ENCODE data around the gene TBL3. TPM values are rescaled to one million over a fixed set of nuclear protein-coding genes. Genes with fewer than 3 reads are reported as not detected.
A peak's percentile ranks its signal among the peaks of the same experiment; 100 is the strongest.

The TBL3 gene
- total RNA-seq, 2 experiments from 2014 or later = 36.5 to 38.0 TPM

- no peak overlapping the region for H3K4me3 Mint-ChIP-seq
- peaks cover 18% of the 10 kb centered on the region for H3K36me3 Mint-ChIP-seq (ENCODE audit: low read depth)
- CTCF ChIA-PET = no interaction called here
- H3K27me3 Mint-ChIP-seq (ENCODE audit: low read depth) = no peaks in the 10 kb centered on the region
- H3K9me3 Mint-ChIP-seq = no peaks in the 10 kb centered on the region
- no peak for DNase-seq
- peaks cover 19% of the 10 kb centered on the region for H3K4me1 Mint-ChIP-seq (ENCODE audit: low read depth)
- intact Hi-C loops (cut with micrococcal nuclease) = no loop called here
- no peak overlapping the region for H3K27ac Mint-ChIP-seq
Observed at GRCh38 chr16:2001456-2002355, 29.9 kb downstream of the TBL3 start.

DNA sequence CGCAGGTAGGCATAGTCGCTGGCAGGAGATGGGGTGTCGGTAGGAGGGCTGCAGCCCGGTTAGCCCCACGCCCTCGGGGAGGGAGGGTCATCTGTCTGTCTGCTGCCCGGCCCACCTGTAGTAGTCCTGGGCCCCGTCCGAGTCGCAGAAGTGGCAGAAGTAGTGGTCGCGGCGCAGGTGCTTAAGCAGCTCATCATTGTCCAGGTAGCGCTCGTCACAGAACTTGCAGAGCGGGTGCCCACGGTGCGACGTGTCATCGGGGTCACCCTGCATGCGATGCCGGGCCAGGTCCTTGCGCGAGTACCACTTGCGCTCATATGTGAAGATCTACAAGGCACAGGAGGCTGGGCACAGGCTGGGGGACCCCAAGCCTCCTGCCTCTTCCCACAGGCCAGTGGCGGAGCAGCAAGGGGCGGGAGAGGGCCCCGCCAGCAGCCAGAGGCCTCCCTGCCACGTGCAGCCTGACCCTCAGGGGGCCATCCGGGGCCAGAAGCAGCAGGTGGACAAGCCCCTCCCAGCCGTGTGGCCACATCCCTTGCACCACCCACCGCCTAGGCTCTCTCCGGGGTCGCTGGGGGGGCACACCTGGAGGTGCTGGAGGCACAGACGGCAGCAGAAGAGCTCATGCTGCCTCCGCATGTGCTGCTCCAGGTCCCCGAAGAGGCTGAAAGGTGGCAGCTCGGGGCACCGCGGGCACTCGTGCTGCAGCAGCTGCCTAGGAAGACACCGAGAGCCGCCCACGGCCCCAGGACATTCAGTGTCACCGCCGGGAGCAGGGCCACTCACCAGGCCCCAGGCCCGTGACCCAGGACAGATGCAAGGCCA, 30.8 kb downstream of the TBL3 start:
- H3K27ac Mint-ChIP-seq = no peak overlapping the region
- H3K4me3 Mint-ChIP-seq = no peak overlapping the region
- no peak for DNase-seq
- H3K36me3 Mint-ChIP-seq (ENCODE audit: low read depth) = peaks cover 26% of the 10 kb centered on the region
- CTCF ChIA-PET = interaction anchor here (1.3 to 2.2 kb wide), 5 partner anchors 8 to 138 kb away, joined by 4 to 36 read pairs (median 4); partner anchors contain the start of genes MSRB1, NTHL1 and TSC2
- intact Hi-C loops (cut with micrococcal nuclease) = no loop called here
- peaks cover 28% of the 10 kb centered on the region for H3K4me1 Mint-ChIP-seq (ENCODE audit: low read depth)
- no peaks in the 10 kb centered on the region for H3K27me3 Mint-ChIP-seq (ENCODE audit: low read depth)
- no peaks in the 10 kb centered on the region for H3K9me3 Mint-ChIP-seq

DNA sequence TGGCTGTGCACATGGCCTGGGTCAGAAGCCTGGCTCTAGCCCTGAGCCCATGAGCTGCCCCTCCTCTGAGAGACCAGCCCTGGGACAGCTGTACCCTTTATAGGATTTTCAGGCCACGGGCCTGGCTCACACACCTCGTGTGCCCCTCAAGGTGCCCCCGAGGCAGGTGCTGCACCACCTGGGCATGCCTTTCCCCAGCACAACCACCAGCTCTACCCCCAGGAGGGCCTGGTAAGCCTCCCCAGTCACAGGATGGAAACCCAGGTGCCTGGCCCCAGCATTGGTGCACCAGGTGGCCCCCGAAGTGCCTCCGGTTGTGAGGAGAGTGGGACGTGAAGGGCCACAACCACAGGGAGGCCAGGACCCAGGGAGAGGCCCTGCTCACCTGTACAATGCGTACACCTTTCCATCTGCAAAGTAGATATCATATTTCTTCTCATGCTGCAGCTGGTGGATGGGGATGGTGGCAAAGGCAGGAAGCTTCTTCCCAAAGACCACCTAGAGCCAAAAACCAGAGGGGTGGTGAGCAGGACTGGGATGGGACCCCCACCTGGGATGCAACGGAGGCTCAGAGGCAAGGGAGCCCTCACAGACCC, 31.5 kb downstream of the TBL3 start:
- H3K9me3 Mint-ChIP-seq = no peaks in the 10 kb centered on the region
- no peak overlapping the region for H3K4me3 Mint-ChIP-seq
- H3K27ac Mint-ChIP-seq = no peak overlapping the region
- H3K36me3 Mint-ChIP-seq (ENCODE audit: low read depth) = peaks cover 32% of the 10 kb centered on the region
- CTCF ChIA-PET = interaction anchor here (0.7 to 2.2 kb wide), 8 partner anchors 9 to 257 kb away, joined by 3 to 36 read pairs (median 4); partner anchors contain the start of genes MSRB1, NTHL1 and TSC2
- intact Hi-C loops (cut with micrococcal nuclease) = no loop called here
- no peaks in the 10 kb centered on the region for H3K27me3 Mint-ChIP-seq (ENCODE audit: low read depth)
- peaks cover 31% of the 10 kb centered on the region for H3K4me1 Mint-ChIP-seq (ENCODE audit: low read depth)
- no peak for DNase-seq

- H3K27ac Mint-ChIP-seq = no peak overlapping the region
- H3K4me3 Mint-ChIP-seq = no peak overlapping the region
- intact Hi-C loops (cut with micrococcal nuclease) = no loop called here
- H3K27me3 Mint-ChIP-seq (ENCODE audit: low read depth) = no peaks in the 10 kb centered on the region
- no peaks in the 10 kb centered on the region for H3K9me3 Mint-ChIP-seq
- peaks cover 35% of the 10 kb centered on the region for H3K36me3 Mint-ChIP-seq (ENCODE audit: low read depth)
- CTCF ChIA-PET = interaction anchor here (0.6 to 2.2 kb wide), 15 partner anchors 8 to 425 kb away, joined by 3 to 36 read pairs (median 4); partner anchors contain the start of genes GFER, MSRB1, NTHL1 and TSC2
- H3K4me1 Mint-ChIP-seq (ENCODE audit: low read depth) = peaks cover 37% of the 10 kb centered on the region
- DNase-seq = peak; percentile 90
Observed at GRCh38 chr16:2003827-2004641, 32.2 kb downstream of the TBL3 start.

GRCh38 chr16:2004795-2005517, 33.1 kb downstream of the TBL3 start:
- DNase-seq = no peak
- CTCF ChIA-PET = interaction anchor here (0.6 to 2.2 kb wide), 6 partner anchors 7 to 135 kb away, joined by 3 to 36 read pairs (median 5); no protein-coding TSS in a partner anchor
- peaks cover 37% of the 10 kb centered on the region for H3K4me1 Mint-ChIP-seq (ENCODE audit: low read depth)
- no peak overlapping the region for H3K27ac Mint-ChIP-seq
- intact Hi-C loops (cut with micrococcal nuclease) = loop anchor here (5.0 kb wide), 1 partner anchor 148 kb away; no protein-coding TSS in a partner anchor
- H3K9me3 Mint-ChIP-seq = no peaks in the 10 kb centered on the region
- H3K27me3 Mint-ChIP-seq (ENCODE audit: low read depth) = no peaks in the 10 kb centered on the region
- H3K4me3 Mint-ChIP-seq = no peak overlapping the region
- peaks cover 35% of the 10 kb centered on the region for H3K36me3 Mint-ChIP-seq (ENCODE audit: low read depth)

DNA sequence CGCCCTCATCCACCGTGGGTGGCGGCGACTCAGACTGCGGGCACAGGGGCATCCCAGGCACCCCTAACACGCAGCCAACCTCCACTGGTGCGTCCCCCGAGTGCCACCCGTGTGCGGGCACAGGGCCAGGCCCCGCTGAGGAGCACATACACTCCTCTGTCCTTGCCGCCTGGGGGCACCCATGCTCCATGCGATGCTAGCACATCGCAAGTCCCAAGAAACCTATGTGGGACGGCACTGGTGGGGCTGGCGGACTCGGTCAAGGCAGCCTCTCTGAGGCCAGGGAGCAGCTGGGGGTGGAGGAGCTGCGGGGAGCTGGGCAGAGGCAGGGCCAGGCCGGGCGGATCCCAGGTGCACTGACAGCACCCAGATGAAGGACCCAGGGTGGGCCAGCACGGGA, 33.8 kb downstream of the TBL3 start:
- H3K4me1 Mint-ChIP-seq (ENCODE audit: low read depth) = peaks cover 42% of the 10 kb centered on the region
- no peak overlapping the region for H3K27ac Mint-ChIP-seq
- CTCF ChIA-PET = no interaction called here
- H3K27me3 Mint-ChIP-seq (ENCODE audit: low read depth) = no peaks in the 10 kb centered on the region
- no peaks in the 10 kb centered on the region for H3K9me3 Mint-ChIP-seq
- H3K4me3 Mint-ChIP-seq = no peak overlapping the region
- no peak for DNase-seq
- H3K36me3 Mint-ChIP-seq (ENCODE audit: low read depth) = peaks cover 39% of the 10 kb centered on the region
- intact Hi-C loops (cut with micrococcal nuclease) = loop anchor here (5.0 kb wide), 1 partner anchor 148 kb away; no protein-coding TSS in a partner anchor

- Mint-ChIP-seq H3K36me3 (ENCODE audit: low read depth) (peaks cover 36% of the 10 kb centered on the region), H3K27me3 (ENCODE audit: low read depth) (no peaks in the 10 kb centered on the region), H3K9me3 (no peaks in the 10 kb centered on the region), H3K27ac (peak overlapping the region; percentile 46), H3K4me1 (ENCODE audit: low read depth) (peaks cover 42% of the 10 kb centered on the region), H3K4me3 (no peak overlapping the region)
- intact Hi-C loops (cut with micrococcal nuclease) = loop anchor here (5.0 kb wide), 1 partner anchor 149 kb away; no protein-coding TSS in a partner anchor
- no peak for DNase-seq
- CTCF ChIA-PET = no interaction called here
Observed at GRCh38 chr16:2006317-2006716, 34.5 kb downstream of the TBL3 start.

GRCh38 chr16:2007081-2007836, 35.4 kb downstream of the TBL3 start:
- peak overlapping the region; percentile 82 for H3K4me3 Mint-ChIP-seq
- peak overlapping the region; percentile 89 for H3K27ac Mint-ChIP-seq
- peaks cover 42% of the 10 kb centered on the region for H3K4me1 Mint-ChIP-seq (ENCODE audit: low read depth)
- no peaks in the 10 kb centered on the region for H3K9me3 Mint-ChIP-seq
- no peaks in the 10 kb centered on the region for H3K27me3 Mint-ChIP-seq (ENCODE audit: low read depth)
- intact Hi-C loops (cut with micrococcal nuclease) = loop anchor here (5.0 kb wide), 1 partner anchor 150 kb away; no protein-coding TSS in a partner anchor
- DNase-seq = no peak
- CTCF ChIA-PET = interaction anchor here (0.6 to 1.3 kb wide), 4 partner anchors 9 to 141 kb away, joined by 3 to 4 read pairs (median 3); no protein-coding TSS in a partner anchor
- peaks cover 33% of the 10 kb centered on the region for H3K36me3 Mint-ChIP-seq (ENCODE audit: low read depth)

GRCh38 chr16:2008009-2008526, 36.2 kb downstream of the TBL3 start:
- intact Hi-C loops (cut with micrococcal nuclease) = loop anchor here (2.0 to 5.0 kb wide), 2 partner anchors 43 to 151 kb away; partner anchors contain the start of gene RPS2

More at GRCh38 chr16:2008009-2008526, 36.2 kb downstream of the TBL3 start:
- Mint-ChIP-seq H3K36me3 (ENCODE audit: low read depth) (peaks cover 30% of the 10 kb centered on the region), H3K27me3 (ENCODE audit: low read depth) (no peaks in the 10 kb centered on the region), H3K9me3 (no peaks in the 10 kb centered on the region), H3K27ac (peak overlapping the region; percentile 89), H3K4me3 (peak overlapping the region; percentile 82), H3K4me1 (ENCODE audit: low read depth) (peaks cover 42% of the 10 kb centered on the region)
- peak; percentile 62 for DNase-seq
- CTCF ChIA-PET = interaction anchor here (0.9 to 1.3 kb wide), 4 partner anchors 9 to 20 kb away, joined by 3 to 4 read pairs (median 3); no protein-coding TSS in a partner anchor
